Naive thymus-derived CD8-positive, alpha-beta T cell (primary cell): ENCODE measurements around the gene DCANP1. TPM values are rescaled to one million over a fixed set of nuclear protein-coding genes. Genes with fewer than 3 reads are reported as not detected.
"Not testable (repeated sequence)": the region's sequence is repeated elsewhere in the genome, so short reads cannot be mapped to it uniquely, and the experiment has no call there.

ENCODE experiments used
- ATAC-seq, 2 donors: fragments of 150-1000 bp; cut with Tn5 transposase in 1 of 2; sonication (Bioruptor Pico), chemical (Tn5 transposase) in 1 of 2; 1 replicate in 1 of 2; 2 replicates in 1 of 2; pipeline ENCODE4 v1.10.0; 2021; ENCODE audit warnings: mild to moderate bottlenecking in 2 of 2, moderate library complexity in 2 of 2
- POLR2A ChIA-PET: fragments of 350-600 bp; sonication (Branson Sonifier 250); formaldehyde crosslinking; loops from one replicate; lab custom pipeline; 2021; ENCODE audit warnings: antibody characterized with exemption; lab: Charles Lee
- DNase-seq, 10 donors: peaks; one replicate each; pipeline versions ENCODE4 v3.0.0 to v3.0.0-alpha.2; 2020 to 2022
- H3K27ac Mint-ChIP-seq, 10 donors: one replicate each; pipeline ENCODE4 v1.8.0; 2020 to 2022; ENCODE audit warnings: mild to moderate bottlenecking in 10 of 10, mixed read lengths in 10 of 10, moderate library complexity in 4 of 10, inconsistent platforms in 1 of 10
- H3K27me3 Mint-ChIP-seq, 5 donors: one replicate each; pipeline ENCODE4 v1.8.0; 2021 to 2022; ENCODE audit warnings: mixed read lengths in 5 of 5
- H3K36me3 Mint-ChIP-seq, 3 donors: one replicate each; pipeline ENCODE4 v1.8.0; 2020 to 2022; ENCODE audit warnings: mixed read lengths in 3 of 3, mild to moderate bottlenecking in 2 of 3, inconsistent platforms in 1 of 3
- H3K4me1 Mint-ChIP-seq, 4 donors: one replicate each; pipeline ENCODE4 v1.8.0; 2021 to 2022; ENCODE audit warnings: mixed read lengths in 4 of 4
- H3K4me3 Mint-ChIP-seq, 10 donors: one replicate each; pipeline ENCODE4 v1.8.0; 2020 to 2022; ENCODE audit warnings: mild to moderate bottlenecking in 10 of 10, mixed read lengths in 10 of 10, moderate library complexity in 6 of 10, inconsistent platforms in 1 of 10
- H3K9me3 Mint-ChIP-seq, 9 donors: one replicate each; pipeline ENCODE4 v1.8.0; 2020 to 2022; ENCODE audit warnings: mixed read lengths in 9 of 9, mild to moderate bottlenecking in 3 of 9, inconsistent platforms in 1 of 9, moderate library complexity in 1 of 9
- polyA plus RNA-seq, 3 donors: library from polyadenylated mRNA; unstranded; fragments of 300-500 nt; fragmentation: Illumina TruSeq; gene quantifications; one replicate each; pipeline ENCODE4 v1.2.3, GENCODE V29; 2021
- total RNA-seq, 8 experiments: library from RNA in 2 of 8; stranded (reverse) in 2 of 8; gene quantifications; one replicate each; pipeline ENCODE4 v1.2.3 and lab custom pipeline; 2021 to 2026

Gene DCANP1, protein sequence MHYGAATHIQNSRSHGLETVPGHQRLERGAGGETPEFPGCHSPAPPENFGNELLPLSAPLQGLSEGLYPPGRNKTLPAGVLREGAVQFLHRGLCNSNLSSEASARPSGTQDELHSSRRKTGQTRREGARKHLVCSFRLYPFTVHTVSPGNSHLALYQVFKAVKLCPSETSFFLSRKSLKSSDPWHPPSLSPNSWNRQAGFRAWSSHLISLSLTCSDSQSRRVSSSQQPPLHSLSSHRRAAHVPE
- not detected for total RNA-seq
- polyA plus RNA-seq = not detected
- total RNA-seq (lab: John Stamatoyannopoulos, UW) = 0 reads per million in 6 experiments

DNA sequence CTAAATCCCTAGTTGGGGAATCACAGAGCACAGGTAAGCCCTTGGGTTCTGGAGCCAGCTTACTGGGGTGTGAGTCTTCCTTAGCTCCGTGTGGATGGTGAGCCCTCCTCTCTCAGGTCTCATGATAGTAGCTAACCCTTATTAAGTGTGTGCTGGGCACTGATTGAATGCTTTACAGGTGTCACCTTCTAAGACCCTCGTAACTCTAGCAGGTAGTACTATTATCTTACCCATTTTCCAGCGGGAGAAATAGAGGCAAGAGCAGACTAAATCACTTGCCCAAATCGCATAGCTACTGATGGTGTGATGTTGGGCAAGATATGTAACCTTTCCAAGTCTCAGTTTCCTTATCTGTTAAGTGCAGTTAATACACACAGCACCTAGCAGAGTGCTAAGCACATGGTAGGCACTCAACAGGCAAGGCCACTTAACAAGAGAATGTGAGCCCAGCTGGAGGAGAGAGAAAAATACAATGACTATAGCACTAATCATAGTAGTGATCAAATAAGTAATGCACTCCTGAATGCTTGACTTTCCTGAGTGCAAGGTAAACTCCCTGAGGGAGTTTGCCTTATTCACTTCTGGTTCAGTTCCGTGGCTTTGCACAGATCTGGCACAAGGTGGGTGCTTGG, at the start of gene DCANP1:
TSS of gene DCANP1 (minus strand) at position 51 of the 632 bp plus-strand sequence. CDS start 240 bp downstream, outside the sequence.
- no peak within 1 kb of the TSS for H3K4me3 Mint-ChIP-seq
- peaks cover 0 to 10% (median 0%) of the 10 kb centered on the region in 4 donors for H3K4me1 Mint-ChIP-seq
- H3K27ac Mint-ChIP-seq = no peak within 1 kb of the TSS
- DNase-seq = no peak
- POLR2A ChIA-PET = no interaction called here
- H3K9me3 Mint-ChIP-seq = no peaks in the 10 kb centered on the region
- peaks cover 0 to 10% (median 6%) of the 10 kb centered on the region in 5 donors for H3K27me3 Mint-ChIP-seq
- H3K36me3 Mint-ChIP-seq = no peaks in the 10 kb centered on the region
- no peak for ATAC-seq

- H3K9me3 Mint-ChIP-seq, H3K4me3 Mint-ChIP-seq, ATAC-seq, POLR2A ChIA-PET, DNase-seq, H3K4me1 Mint-ChIP-seq, H3K27ac Mint-ChIP-seq, H3K36me3 Mint-ChIP-seq: not testable (repeated sequence)
- peaks cover 19 to 74% (median 42%) of the 10 kb centered on the region in 5 donors for H3K27me3 Mint-ChIP-seq
These were observed 48.4 kb upstream of the DCANP1 start for GRCh38 chr5:135495531-135495930.

GRCh38 chr5:135494196-135494595, 47.0 kb upstream of the DCANP1 start:
- Mint-ChIP-seq H3K27ac (no peak overlapping the region), H3K36me3 (peaks cover 0 to 3% (median 2%) of the 10 kb centered on the region in 3 donors), H3K9me3 (no peaks in the 10 kb centered on the region), H3K4me1 (peaks cover 4 to 10% (median 6%) of the 10 kb centered on the region in 4 donors), H3K27me3 (peaks cover 20 to 74% (median 43%) of the 10 kb centered on the region in 5 donors), H3K4me3 (no peak overlapping the region)
- DNase-seq (no peak), ATAC-seq (no peak)
- POLR2A ChIA-PET = no interaction called here

DNA sequence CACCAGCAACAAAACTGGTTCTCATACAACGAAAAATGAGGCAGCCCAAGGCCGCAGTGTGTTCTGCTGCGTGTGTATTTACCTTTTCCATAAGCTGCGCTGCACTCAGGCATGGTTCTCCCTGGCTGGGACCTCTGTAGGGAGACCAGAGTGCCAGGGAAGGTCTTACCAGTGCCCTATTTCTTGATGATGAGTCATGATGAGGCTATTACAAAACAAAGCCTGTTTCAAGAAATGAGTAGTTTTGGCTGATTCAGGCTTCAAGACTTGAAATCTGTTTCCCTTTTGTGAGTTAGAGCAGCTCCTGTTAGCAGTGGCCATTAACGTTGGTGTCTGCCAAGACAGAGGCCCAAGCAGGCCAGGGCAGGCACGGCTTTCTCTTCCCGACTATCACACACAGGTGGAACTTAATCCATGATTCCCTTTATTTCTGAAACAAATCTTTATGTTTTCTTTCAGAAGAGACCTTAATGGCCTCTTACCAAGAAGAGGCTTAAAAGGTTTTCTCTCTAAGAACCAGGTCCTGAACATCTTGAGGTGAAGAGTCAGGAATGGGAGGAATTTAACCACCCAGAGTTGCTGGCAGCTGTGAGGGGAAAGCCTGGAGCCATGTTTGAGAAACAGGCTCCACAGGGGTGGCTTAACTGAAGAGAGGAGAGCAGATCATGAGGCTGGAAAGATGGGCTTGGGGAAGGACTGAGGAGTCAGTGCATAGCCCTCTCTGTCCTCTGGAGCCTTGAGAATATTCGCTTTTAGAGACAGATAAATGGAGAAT, 46.4 kb upstream of the DCANP1 start:
- Mint-ChIP-seq H3K27me3 (peaks cover 20 to 74% (median 43%) of the 10 kb centered on the region in 5 donors), H3K9me3 (no peaks in the 10 kb centered on the region), H3K4me3 (no peak overlapping the region), H3K27ac (no peak overlapping the region), H3K36me3 (peaks cover 0 to 3% (median 2%) of the 10 kb centered on the region in 3 donors), H3K4me1 (peaks cover 5 to 10% (median 7%) of the 10 kb centered on the region in 4 donors)
- ATAC-seq (no peak), DNase-seq (no peak)
- POLR2A ChIA-PET = no interaction called here

- POLR2A ChIA-PET = no interaction called here
- H3K27ac Mint-ChIP-seq = no peak overlapping the region
- DNase-seq (no peak), ATAC-seq (no peak)
- H3K4me1 Mint-ChIP-seq = peaks cover 7 to 10% (median 9%) of the 10 kb centered on the region in 4 donors
- no peak overlapping the region for H3K4me3 Mint-ChIP-seq
- peaks cover 22 to 83% (median 53%) of the 10 kb centered on the region in 5 donors for H3K27me3 Mint-ChIP-seq
- H3K36me3 Mint-ChIP-seq = peaks cover 0 to 3% (median 2%) of the 10 kb centered on the region in 3 donors
- peaks cover 0 to 2% (median 0%) of the 10 kb centered on the region in 9 donors for H3K9me3 Mint-ChIP-seq
These were observed 45.1 kb upstream of the DCANP1 start for GRCh38 chr5:135492319-135492626.

- H3K4me1 Mint-ChIP-seq = peaks cover 7 to 10% (median 9%) of the 10 kb centered on the region in 4 donors
- POLR2A ChIA-PET = no interaction called here
- ATAC-seq (no peak), DNase-seq (no peak)
- no peak overlapping the region for H3K27ac Mint-ChIP-seq
- peaks cover 23 to 83% (median 56%) of the 10 kb centered on the region in 5 donors for H3K27me3 Mint-ChIP-seq
- peaks cover 0 to 3% (median 2%) of the 10 kb centered on the region in 3 donors for H3K36me3 Mint-ChIP-seq
- H3K9me3 Mint-ChIP-seq = peaks cover 0 to 2% (median 0%) of the 10 kb centered on the region in 9 donors
- no peak overlapping the region for H3K4me3 Mint-ChIP-seq
These were observed 44.6 kb upstream of the DCANP1 start for GRCh38 chr5:135491552-135492318.

- peaks cover 0 to 3% (median 2%) of the 10 kb centered on the region in 3 donors for H3K36me3 Mint-ChIP-seq
- no peak for DNase-seq
- H3K4me1 Mint-ChIP-seq = peaks cover 7 to 10% (median 9%) of the 10 kb centered on the region in 4 donors
- H3K4me3 Mint-ChIP-seq = no peak overlapping the region
- peaks cover 0 to 2% (median 0%) of the 10 kb centered on the region in 9 donors for H3K9me3 Mint-ChIP-seq
- H3K27me3 Mint-ChIP-seq = peaks cover 24 to 86% (median 61%) of the 10 kb centered on the region in 5 donors
- POLR2A ChIA-PET = no interaction called here
- no peak for ATAC-seq
- H3K27ac Mint-ChIP-seq = no peak overlapping the region
These were observed 43.9 kb upstream of the DCANP1 start for GRCh38 chr5:135491038-135491551.

DNA sequence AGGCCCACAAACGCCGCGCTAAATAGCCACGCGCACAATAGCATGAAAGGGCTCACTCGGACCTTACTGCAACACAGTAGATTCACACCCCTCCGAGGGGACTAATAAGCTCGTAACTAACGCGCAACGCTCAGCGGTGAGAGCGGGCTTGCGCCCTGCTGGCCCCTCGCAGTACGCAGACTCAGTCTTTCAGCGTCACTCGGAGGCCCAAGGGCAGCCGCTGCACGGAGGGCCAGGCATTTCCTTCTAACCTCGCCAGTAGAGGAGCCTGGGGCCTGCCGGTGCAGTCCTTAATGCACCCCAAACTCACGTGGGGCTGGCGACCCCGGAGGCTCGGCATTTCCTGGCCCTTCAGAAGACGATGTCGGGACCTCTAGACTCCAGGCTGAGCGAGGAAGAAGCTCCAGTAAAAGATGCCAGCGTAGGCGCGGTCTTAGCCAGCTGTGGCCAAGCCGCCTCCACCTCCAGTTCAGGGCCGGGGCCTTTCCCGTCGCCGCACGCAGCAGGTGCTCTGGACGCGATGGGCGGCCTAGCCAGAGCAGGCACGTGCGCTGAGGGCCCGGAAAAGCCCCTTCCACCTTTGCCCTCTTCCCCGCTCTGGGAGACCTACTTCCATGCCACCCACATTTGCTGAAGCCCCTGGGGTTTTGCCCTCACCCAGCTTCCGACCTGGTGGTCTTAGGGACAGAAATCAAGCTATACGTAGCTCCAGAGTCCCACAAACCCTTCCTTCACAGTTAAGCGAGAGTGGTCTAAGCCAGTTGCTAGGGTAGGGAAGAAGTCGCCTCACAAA, 43.3 kb upstream of the DCANP1 start:
- Mint-ChIP-seq H3K36me3 (peaks cover 0 to 3% (median 2%) of the 10 kb centered on the region in 3 donors), H3K27ac (no peak overlapping the region), H3K27me3 (peaks cover 23 to 92% (median 65%) of the 10 kb centered on the region in 5 donors), H3K4me3 (peak overlapping the region in 1 of 10 donors; percentile 42), H3K9me3 (peaks cover 0 to 2% (median 0%) of the 10 kb centered on the region in 9 donors), H3K4me1 (peaks cover 7 to 10% (median 9%) of the 10 kb centered on the region in 4 donors)
- DNase-seq = no peak
- POLR2A ChIA-PET = no interaction called here
- no peak for ATAC-seq

GRCh38 chr5:135489466-135490244, 42.5 kb upstream of the DCANP1 start:
- Mint-ChIP-seq H3K36me3 (peaks cover 0 to 3% (median 2%) of the 10 kb centered on the region in 3 donors), H3K4me1 (peaks cover 7 to 10% (median 9%) of the 10 kb centered on the region in 4 donors), H3K27me3 (peaks cover 24 to 99% (median 68%) of the 10 kb centered on the region in 5 donors), H3K9me3 (peaks cover 0 to 2% (median 0%) of the 10 kb centered on the region in 9 donors), H3K4me3 (peak overlapping the region in 4 of 10 donors; percentile 22 to 60 (median 42)), H3K27ac (no peak overlapping the region)
- POLR2A ChIA-PET = no interaction called here
- DNase-seq = no peak
- ATAC-seq = no peak

- Mint-ChIP-seq H3K4me1 (peaks cover 7 to 10% (median 9%) of the 10 kb centered on the region in 4 donors), H3K4me3 (peak overlapping the region in 1 of 10 donors; percentile 1), H3K36me3 (peaks cover 0 to 3% (median 2%) of the 10 kb centered on the region in 3 donors), H3K9me3 (peaks cover 0 to 2% (median 0%) of the 10 kb centered on the region in 9 donors), H3K27ac (no peak overlapping the region), H3K27me3 (peaks cover 24 to 93% (median 65%) of the 10 kb centered on the region in 5 donors)
- POLR2A ChIA-PET = no interaction called here
- DNase-seq (no peak), ATAC-seq (no peak)
These were observed 41.7 kb upstream of the DCANP1 start for GRCh38 chr5:135488727-135489465.
